ENCODE results near the gene ZNF217.

- TF ChIP-seq CTCF (conservative IDR thresholded peaks at IDR 0.05; ENCODE audit: low read depth, low read length) = no peak
- TF ChIP-seq EZH2 (IDR thresholded peaks at IDR 0.05; ENCODE audit: borderline replicate concordance, low read depth, low read length, poor library complexity, severe bottlenecking) = no peak
Observed at GRCh38 chr20:53611449-53611894, 17.8 kb upstream of the ZNF217 start.

Measured in A673 (cell line).